Prostate gland (tissue), 2 donors: ENCODE data around the gene BSPRY.

ENCODE experiments used
- POLR2A ChIP-seq: fragments of 450-650 bp; IDR thresholded peaks from one replicate; pipeline ENCODE4 v1.6.1; 2016; ENCODE audit warnings: antibody characterized with exemption, mild to moderate bottlenecking
- TF ChIP-seq, protein P1 (sequence below), 4 experiments: fragments of 200-600 bp in 2 of 4; fragments of 450-650 bp in 2 of 4; sonication (generic) in 2 of 4; IDR thresholded peaks; 1 replicate in 3 of 4; 2 replicates in 1 of 4; pipeline ENCODE4 v1.5.1; 2016 to 2019; ENCODE audit warnings: antibody characterized with exemption in 4 of 4, mild to moderate bottlenecking in 2 of 4, moderate library complexity in 2 of 4

DNA sequence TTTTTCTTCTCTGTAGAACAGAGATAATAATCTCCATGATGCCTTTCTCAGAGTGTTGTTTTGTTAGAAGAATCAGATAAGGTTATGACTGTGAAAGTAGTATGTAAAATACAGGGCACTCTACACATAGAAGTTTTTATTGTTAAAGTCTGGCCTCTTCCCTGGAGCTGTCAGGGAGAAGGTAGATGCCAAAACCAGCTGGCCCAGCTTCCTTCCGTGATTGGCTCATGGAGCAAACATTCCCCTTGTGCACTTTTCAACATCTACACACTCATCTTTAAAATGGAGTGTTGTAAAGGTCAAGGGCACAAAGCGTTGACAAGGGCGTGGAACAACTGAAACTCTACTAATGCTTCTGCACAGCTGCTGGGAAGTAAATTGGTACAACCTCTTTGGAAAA is 38.8 kb upstream of the BSPRY start:
- TF ChIP-seq, protein P1, sequence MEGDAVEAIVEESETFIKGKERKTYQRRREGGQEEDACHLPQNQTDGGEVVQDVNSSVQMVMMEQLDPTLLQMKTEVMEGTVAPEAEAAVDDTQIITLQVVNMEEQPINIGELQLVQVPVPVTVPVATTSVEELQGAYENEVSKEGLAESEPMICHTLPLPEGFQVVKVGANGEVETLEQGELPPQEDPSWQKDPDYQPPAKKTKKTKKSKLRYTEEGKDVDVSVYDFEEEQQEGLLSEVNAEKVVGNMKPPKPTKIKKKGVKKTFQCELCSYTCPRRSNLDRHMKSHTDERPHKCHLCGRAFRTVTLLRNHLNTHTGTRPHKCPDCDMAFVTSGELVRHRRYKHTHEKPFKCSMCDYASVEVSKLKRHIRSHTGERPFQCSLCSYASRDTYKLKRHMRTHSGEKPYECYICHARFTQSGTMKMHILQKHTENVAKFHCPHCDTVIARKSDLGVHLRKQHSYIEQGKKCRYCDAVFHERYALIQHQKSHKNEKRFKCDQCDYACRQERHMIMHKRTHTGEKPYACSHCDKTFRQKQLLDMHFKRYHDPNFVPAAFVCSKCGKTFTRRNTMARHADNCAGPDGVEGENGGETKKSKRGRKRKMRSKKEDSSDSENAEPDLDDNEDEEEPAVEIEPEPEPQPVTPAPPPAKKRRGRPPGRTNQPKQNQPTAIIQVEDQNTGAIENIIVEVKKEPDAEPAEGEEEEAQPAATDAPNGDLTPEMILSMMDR (IDR thresholded peaks at IDR 0.05) = no peak
- TF ChIP-seq POLR2A = no peak
